ENCODE results near the gene CEP131. TPM values are rescaled to one million over a fixed set of nuclear protein-coding genes. Genes with fewer than 3 reads are reported as not detected.

Gene CEP131
- total and polyA plus RNA-seq, 5 donors: 4.6 to 7.4 (median 5.8) TPM

- 87% methylated on average over 10 of the region's 10 CpGs for WGBS
- Histone ChIP-seq H3K9me3 (ENCODE audit: control insufficient read depth, low read length) (no peaks in the 10 kb centered on the region), H3K4me3 (ENCODE audit: low read length) (no peak overlapping the region), H3K27ac (ENCODE audit: low read length) (no peak overlapping the region), H3K4me1 (ENCODE audit: control insufficient read depth, insufficient read depth, low read length) (no peaks in the 10 kb centered on the region), H3K27me3 (ENCODE audit: control insufficient read depth, insufficient read depth) (no peaks in the 10 kb centered on the region)
- ATAC-seq: no peak
- intact Hi-C loops (cut with DNase I): no loop called here
- DNase-seq: peak in 1 of 3 donors; percentile 20
Observed at GRCh38 chr17:81183316-81183715, 39.4 kb downstream of the CEP131 start.

DNA sequence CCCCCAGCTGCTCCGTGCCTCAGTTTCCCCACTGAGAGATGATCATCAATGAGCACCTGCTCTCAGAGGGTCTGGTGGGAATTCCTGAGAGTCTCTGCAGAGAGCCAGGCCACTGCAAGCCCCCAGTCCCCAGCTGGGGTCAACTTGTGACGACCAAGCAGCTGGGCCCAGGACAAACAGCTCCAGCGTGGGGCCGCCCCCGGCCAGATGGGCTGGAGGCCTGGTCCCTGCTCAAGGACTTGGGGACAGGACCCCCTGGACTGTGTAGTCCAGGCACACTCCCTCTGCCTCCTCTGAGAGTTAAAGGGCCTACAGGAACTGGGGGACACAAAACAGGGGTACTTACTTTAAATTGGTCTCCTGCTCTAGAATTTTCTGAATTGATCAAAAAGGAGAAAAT lies 40.2 kb downstream of the CEP131 start:
- intact Hi-C loops (cut with DNase I): no loop called here
- DNase-seq (peak in 1 of 3 donors; percentile 17), ATAC-seq (no peak)
- H3K9me3 ChIP-seq (ENCODE audit: control insufficient read depth, low read length): no peaks in the 10 kb centered on the region
- H3K4me1 ChIP-seq (ENCODE audit: control insufficient read depth, insufficient read depth, low read length): no peaks in the 10 kb centered on the region
- WGBS: 81% methylated on average over 5 of the region's 5 CpGs
- H3K27me3 ChIP-seq (ENCODE audit: control insufficient read depth, insufficient read depth): no peaks in the 10 kb centered on the region
- no peak overlapping the region for H3K27ac ChIP-seq (ENCODE audit: low read length)
- H3K4me3 ChIP-seq (ENCODE audit: low read length): no peak overlapping the region

DNA sequence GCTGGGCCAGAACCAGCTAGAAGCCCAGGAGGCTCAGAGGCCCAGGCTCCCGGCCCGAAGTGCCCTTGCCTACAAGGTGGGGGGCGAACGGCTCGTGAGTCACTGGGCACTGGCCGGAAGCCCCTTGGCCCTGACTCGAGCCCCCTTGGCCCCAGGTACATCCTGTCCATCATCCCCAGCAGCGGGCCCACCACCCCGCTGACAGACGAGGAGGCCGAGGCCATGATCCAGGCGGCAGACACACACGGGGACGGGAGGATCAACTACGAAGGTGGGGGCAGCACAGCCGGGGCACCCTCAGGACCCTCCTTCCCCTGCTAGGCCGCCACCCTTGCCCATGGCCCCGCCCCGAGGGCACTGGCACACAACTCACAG lies 41.0 kb downstream of the CEP131 start:
- Histone ChIP-seq H3K9me3 (ENCODE audit: control insufficient read depth, low read length) (no peaks in the 10 kb centered on the region), H3K27ac (ENCODE audit: low read length) (no peak overlapping the region), H3K4me3 (ENCODE audit: low read length) (no peak overlapping the region), H3K4me1 (ENCODE audit: control insufficient read depth, insufficient read depth, low read length) (no peaks in the 10 kb centered on the region), H3K27me3 (ENCODE audit: control insufficient read depth, insufficient read depth) (no peaks in the 10 kb centered on the region)
- WGBS: 92% methylated on average over 19 of the region's 19 CpGs
- peak in 1 of 3 donors; percentile 34 for DNase-seq
- intact Hi-C loops (cut with DNase I): no loop called here
- no peak for ATAC-seq

DNA sequence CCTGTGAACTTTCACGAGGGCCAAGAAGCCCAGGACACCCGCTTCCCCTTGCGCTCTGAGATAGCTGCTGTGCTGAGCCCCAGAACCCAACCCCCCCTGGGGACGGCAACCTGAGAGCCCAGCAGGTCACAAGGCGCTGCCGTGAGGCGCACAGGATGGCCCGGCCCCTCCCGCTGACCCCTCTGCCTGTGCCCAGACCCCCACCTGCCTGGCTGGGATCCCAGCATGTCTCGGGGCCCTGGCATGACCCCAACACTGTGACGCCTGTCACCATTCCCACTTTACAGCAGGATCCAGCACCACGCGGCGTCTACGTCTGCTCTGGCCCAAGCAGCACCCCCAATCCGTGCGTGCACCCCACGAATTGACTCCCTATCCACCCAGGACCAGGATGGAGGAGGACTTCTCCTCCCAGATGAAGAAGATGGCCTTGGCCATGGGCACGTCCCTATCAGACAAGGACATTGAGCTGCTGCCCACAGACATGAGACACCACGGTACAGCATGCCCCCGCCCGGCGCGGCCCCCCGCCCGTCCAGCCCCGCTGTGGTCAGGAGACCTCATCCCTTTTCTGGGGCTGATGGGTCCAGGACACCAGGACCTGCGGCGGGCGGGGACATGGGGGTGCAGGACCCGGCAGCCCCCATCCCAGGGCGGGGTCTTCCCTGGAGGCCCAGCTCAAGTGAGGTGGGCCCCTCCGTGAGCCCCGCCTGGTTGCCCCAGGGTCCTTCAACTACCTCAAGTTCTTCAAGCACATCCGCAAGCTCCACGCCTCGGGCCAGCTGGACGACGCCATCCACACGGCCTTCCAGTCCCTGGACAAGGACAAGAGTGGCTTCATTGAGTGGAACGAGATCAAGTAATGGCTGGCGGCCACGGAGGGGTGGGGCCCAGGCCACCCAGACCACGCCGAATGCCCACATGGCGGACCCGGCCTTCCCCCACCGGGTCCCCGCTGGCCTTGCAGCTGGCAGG lies 41.6 kb downstream of the CEP131 start:
- DNase-seq: peak in 2 of 3 donors; percentile 43 to 57
- H3K4me1 ChIP-seq (ENCODE audit: control insufficient read depth, insufficient read depth, low read length): no peaks in the 10 kb centered on the region
- H3K27me3 ChIP-seq (ENCODE audit: control insufficient read depth, insufficient read depth): no peaks in the 10 kb centered on the region
- H3K4me3 ChIP-seq (ENCODE audit: low read length): no peak overlapping the region
- intact Hi-C loops (cut with DNase I): no loop called here
- ATAC-seq: no peak
- H3K27ac ChIP-seq (ENCODE audit: low read length): no peak overlapping the region
- no peaks in the 10 kb centered on the region for H3K9me3 ChIP-seq (ENCODE audit: control insufficient read depth, low read length)
- WGBS: 93% methylated on average over 49 of the region's 49 CpGs

- no peak overlapping the region for H3K4me3 ChIP-seq (ENCODE audit: low read length)
- no peak overlapping the region for H3K27ac ChIP-seq (ENCODE audit: low read length)
- peak in 2 of 3 donors; percentile 49 to 53 for DNase-seq
- no peaks in the 10 kb centered on the region for H3K9me3 ChIP-seq (ENCODE audit: control insufficient read depth, low read length)
- intact Hi-C loops (cut with DNase I): no loop called here
- 32% methylated on average over 12 of the region's 12 CpGs for WGBS
- peak in 1 of 2 donors; percentile 14 for ATAC-seq
- no peaks in the 10 kb centered on the region for H3K27me3 ChIP-seq (ENCODE audit: control insufficient read depth, insufficient read depth)
- H3K4me1 ChIP-seq (ENCODE audit: control insufficient read depth, insufficient read depth, low read length): no peaks in the 10 kb centered on the region
Observed at GRCh38 chr17:81179861-81180260, 42.9 kb downstream of the CEP131 start.

- H3K27me3 ChIP-seq (ENCODE audit: control insufficient read depth, insufficient read depth): no peaks in the 10 kb centered on the region
- no peak overlapping the region for H3K27ac ChIP-seq (ENCODE audit: low read length)
- H3K9me3 ChIP-seq (ENCODE audit: control insufficient read depth, low read length): no peaks in the 10 kb centered on the region
- ATAC-seq (no peak), DNase-seq (no peak)
- no peaks in the 10 kb centered on the region for H3K4me1 ChIP-seq (ENCODE audit: control insufficient read depth, insufficient read depth, low read length)
- WGBS: 74% methylated on average over 9 of the region's 9 CpGs
- intact Hi-C loops (cut with DNase I): no loop called here
- no peak overlapping the region for H3K4me3 ChIP-seq (ENCODE audit: low read length)
Observed at GRCh38 chr17:81179220-81179619, 43.5 kb downstream of the CEP131 start.

DNA sequence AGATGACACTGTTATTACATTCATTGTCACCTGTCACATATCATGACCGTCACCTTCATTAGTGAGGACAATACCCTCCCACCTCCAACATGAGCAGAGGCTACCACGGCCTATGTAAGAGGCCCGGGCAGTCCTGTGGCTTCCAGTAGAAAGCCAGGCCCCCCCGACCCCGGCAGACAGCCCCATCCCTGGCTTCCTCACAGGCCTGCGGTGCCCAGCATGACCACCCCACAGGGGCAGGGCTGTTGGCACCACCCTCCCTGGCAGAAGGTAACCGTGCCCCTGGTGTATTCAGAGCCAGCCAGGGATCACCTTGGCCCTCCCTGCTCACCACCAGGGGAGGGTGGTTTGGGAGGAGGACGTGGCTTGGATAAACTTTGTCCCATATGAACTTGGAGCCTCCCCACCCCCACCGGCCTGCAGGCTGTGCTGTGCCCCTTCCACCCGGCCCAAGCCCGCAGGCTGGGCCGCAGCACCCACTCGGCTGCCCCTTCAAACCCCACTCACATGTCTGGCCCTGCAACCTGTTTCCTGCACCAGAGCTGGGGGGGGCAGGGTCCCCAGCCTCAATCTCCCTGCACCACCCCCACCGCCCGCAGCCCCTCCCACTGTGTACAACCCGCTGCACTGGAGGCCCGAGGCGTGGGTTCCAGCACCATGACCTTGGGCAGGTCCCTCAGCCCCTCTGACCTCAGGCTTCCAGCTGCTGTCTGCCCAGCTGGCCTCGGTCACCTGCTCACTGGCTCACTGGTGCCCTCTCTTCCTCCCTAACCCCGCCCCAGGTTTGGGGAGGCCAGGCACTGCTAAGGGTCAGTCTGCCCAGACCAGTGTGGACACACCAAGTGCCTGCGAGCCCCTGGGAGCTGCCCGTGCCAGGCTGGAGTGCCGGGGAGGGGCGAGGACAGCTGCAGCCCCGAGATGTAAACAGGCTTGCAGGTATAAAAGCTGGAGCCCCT lies 44.4 kb downstream of the CEP131 start:
- H3K4me1 ChIP-seq (ENCODE audit: control insufficient read depth, insufficient read depth, low read length): no peaks in the 10 kb centered on the region
- peak in 2 of 3 donors; percentile 25 to 29 for DNase-seq
- H3K9me3 ChIP-seq (ENCODE audit: control insufficient read depth, low read length): no peaks in the 10 kb centered on the region
- H3K4me3 ChIP-seq (ENCODE audit: low read length): no peak overlapping the region
- intact Hi-C loops (cut with DNase I): no loop called here
- no peak overlapping the region for H3K27ac ChIP-seq (ENCODE audit: low read length)
- no peaks in the 10 kb centered on the region for H3K27me3 ChIP-seq (ENCODE audit: control insufficient read depth, insufficient read depth)
- ATAC-seq: no peak
- WGBS: 92% methylated on average over 25 of the region's 25 CpGs

DNA sequence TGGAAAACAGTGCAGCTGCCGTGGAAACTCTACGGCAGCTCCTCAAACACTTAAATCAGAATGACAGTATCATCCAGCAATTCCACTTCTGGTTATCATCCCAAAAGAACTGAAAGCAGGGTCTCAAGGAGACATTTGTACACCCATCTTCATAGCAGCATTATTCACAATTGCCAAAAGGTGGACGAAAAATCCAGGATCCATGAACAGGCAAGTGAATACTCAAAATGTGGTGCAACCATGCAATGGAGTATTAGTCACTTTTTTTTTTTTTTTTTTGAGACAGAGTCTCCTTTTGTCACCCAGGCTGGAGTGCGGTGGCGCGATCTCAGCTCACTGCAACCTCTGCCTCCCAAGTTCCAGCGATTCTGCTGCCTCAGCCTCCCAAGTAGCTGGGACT lies 46.1 kb downstream of the CEP131 start:
- intact Hi-C loops (cut with DNase I): no loop called here
- Histone ChIP-seq H3K4me3 (ENCODE audit: low read length) (no peak overlapping the region), H3K27me3 (ENCODE audit: control insufficient read depth, insufficient read depth) (no peaks in the 10 kb centered on the region), H3K9me3 (ENCODE audit: control insufficient read depth, low read length) (no peaks in the 10 kb centered on the region), H3K27ac (ENCODE audit: low read length) (no peak overlapping the region), H3K4me1 (ENCODE audit: control insufficient read depth, insufficient read depth, low read length) (no peaks in the 10 kb centered on the region)
- ATAC-seq (no peak), DNase-seq (no peak)
- 93% methylated on average over 7 of the region's 7 CpGs for WGBS

DNA sequence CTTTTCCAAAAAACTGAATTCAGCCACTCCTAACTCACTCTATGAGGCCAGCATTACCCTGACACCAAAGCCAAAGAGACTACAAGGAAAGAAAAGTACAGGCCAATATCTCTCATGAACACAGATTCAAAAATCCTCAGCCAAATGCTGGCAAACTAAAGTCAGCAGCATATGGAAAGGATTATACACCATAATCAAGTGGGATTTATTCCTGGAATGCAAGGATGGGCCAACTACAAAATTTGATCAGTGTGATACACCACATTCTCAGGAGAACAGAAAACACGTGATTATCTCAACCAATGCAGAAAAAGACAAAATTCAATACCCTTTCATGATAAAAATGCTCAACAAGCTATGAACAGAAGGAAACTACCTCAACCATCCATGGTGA lies 49.0 kb downstream of the CEP131 start:
- no peaks in the 10 kb centered on the region for H3K9me3 ChIP-seq (ENCODE audit: control insufficient read depth, low read length)
- no peaks in the 10 kb centered on the region for H3K27me3 ChIP-seq (ENCODE audit: control insufficient read depth, insufficient read depth)
- WGBS: 65% methylated on average over 1 of the region's 1 CpG
- ATAC-seq (no peak), DNase-seq (no peak)
- intact Hi-C loops (cut with DNase I): no loop called here
- no peaks in the 10 kb centered on the region for H3K4me1 ChIP-seq (ENCODE audit: control insufficient read depth, insufficient read depth, low read length)
- H3K4me3 ChIP-seq (ENCODE audit: low read length): no peak overlapping the region
- no peak overlapping the region for H3K27ac ChIP-seq (ENCODE audit: low read length)

DNA sequence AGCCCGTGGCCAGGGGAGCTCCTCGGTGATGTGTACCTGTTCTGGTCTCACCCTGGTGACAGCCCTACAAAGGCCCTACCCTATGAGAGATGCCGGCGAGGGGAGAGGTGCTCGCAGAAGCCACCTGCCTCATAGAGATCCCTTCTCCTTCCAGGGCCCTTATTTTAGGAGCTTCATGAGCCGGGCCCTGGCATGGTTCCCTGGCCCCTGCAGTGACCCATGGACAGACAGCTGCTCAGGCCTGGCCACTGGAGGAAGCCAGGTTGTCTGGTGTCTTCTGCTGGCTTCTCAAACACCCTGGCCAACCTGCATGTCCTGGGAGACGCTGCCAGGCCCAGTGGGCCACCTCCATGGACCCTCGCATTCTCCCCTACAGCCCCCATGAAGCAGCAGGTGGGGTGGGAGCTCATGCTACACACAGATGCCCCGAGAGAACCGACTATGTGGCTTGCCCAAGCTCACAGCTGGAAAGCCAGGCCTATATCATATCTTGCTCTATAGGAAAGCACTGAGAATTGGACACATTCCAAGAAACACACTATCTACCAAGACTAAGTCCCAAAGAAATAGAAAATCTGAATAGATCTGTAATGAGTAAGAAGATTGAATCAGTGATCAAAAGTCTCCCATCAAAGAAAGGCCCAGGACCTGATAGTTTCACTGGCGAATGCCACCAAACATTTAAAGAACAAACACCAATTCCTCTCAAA lies 49.6 kb downstream of the CEP131 start:
- Histone ChIP-seq H3K4me3 (ENCODE audit: low read length) (no peak overlapping the region), H3K27me3 (ENCODE audit: control insufficient read depth, insufficient read depth) (no peaks in the 10 kb centered on the region), H3K4me1 (ENCODE audit: control insufficient read depth, insufficient read depth, low read length) (no peaks in the 10 kb centered on the region), H3K27ac (ENCODE audit: low read length) (no peak overlapping the region), H3K9me3 (ENCODE audit: control insufficient read depth, low read length) (no peaks in the 10 kb centered on the region)
- intact Hi-C loops (cut with DNase I): no loop called here
- ATAC-seq (no peak), DNase-seq (peak in 2 of 3 donors; percentile 8 to 34)
- 80% methylated on average over 11 of the region's 11 CpGs for WGBS
